ENCODE results near the gene NCBP3.
A peak's percentile ranks its signal among the peaks of the same experiment; 100 is the strongest.

Gene NCBP3, protein sequence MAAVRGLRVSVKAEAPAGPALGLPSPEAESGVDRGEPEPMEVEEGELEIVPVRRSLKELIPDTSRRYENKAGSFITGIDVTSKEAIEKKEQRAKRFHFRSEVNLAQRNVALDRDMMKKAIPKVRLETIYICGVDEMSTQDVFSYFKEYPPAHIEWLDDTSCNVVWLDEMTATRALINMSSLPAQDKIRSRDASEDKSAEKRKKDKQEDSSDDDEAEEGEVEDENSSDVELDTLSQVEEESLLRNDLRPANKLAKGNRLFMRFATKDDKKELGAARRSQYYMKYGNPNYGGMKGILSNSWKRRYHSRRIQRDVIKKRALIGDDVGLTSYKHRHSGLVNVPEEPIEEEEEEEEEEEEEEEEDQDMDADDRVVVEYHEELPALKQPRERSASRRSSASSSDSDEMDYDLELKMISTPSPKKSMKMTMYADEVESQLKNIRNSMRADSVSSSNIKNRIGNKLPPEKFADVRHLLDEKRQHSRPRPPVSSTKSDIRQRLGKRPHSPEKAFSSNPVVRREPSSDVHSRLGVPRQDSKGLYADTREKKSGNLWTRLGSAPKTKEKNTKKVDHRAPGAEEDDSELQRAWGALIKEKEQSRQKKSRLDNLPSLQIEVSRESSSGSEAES

DNA sequence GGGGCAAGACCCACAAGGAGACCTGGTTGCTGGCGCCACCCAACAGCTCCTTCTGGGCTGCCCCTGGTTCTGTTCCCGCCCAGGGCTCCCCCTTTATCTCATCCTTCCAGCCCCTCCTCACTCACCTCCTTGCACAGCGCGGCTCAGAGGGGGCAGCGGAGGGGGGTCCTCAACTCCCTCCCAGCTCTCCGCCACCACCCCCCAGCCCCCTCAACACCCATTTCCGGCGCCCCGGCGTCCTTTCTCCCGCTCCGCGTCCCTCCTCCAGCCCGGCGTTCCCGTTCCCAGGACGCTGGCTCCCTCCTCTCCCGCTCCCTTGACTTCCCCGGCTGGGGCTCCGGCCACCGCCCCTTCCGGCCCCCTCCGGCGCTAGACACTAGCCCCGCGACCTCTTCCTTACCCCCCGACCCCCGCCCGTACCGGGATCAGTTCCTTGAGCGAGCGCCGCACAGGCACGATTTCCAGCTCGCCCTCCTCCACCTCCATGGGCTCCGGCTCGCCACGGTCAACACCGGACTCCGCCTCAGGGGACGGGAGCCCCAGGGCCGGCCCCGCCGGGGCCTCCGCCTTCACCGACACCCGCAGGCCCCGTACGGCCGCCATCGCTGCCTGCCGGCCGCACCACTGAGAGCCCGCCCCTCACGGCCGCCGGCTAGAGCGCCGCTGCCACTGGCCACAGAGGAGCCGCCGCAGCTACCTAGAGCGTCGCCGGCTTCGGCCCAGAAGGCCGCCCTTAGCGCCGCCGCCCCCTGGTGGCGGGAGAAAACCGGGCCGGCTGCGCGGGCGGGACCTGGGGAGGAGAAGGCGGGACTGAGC lies at the start of gene NCBP3:
Gene NCBP3, minus strand, starts transcription at position 626 of the 816 bp plus-strand sequence. Its CDS starts 23 bp downstream, at position 603.
- H3K4me3 ChIP-seq (ENCODE audit: low read depth, low read length) = peak within 1 kb of the TSS; percentile 82

DNA sequence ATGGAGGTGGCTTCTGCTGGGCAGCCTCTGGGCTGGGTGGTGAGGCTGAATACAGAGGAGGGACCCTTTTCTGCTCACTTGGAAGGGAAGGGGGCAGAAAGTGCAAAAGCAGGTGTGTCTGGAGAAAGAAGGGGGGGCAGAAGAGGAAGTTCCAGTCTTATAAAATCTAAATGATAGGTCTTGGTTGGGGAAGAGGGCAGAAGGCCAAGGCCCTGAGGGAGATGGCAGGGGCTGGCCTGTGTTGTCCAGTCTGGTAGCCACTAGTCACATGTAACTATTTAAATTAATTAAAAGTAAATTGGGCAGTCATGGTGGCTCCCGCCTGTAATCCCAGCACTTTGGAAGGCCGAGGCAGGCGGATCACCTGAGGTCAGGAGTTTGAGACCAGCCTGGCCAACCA lies 49.3 kb upstream of the NCBP3 start:
- H3K4me3 ChIP-seq (ENCODE audit: low read depth, low read length) = no peak overlapping the region

DNA sequence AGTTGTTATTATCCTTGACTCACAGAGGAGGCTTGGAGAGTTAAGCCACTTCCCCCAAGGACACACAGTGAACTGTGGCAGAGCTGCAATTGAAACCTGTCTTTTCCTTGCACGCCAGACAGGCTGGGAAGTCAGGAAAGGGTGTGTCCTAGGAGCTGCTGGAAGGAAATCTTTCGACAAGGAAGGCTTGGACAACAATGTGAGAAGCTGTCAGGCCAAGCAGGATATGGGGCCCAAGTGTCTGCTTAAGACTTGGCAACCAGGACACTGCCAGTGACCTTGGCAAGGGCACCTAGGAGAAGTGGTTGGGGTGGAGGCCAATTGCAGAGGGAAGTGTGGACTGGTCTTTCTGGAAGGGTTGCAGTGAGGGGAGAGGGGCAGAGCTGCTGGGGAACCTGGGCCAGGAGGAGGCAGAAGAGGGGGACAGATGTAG lies 48.9 kb upstream of the NCBP3 start:
- H3K4me3 ChIP-seq (ENCODE audit: low read depth, low read length) = no peak overlapping the region

DNA sequence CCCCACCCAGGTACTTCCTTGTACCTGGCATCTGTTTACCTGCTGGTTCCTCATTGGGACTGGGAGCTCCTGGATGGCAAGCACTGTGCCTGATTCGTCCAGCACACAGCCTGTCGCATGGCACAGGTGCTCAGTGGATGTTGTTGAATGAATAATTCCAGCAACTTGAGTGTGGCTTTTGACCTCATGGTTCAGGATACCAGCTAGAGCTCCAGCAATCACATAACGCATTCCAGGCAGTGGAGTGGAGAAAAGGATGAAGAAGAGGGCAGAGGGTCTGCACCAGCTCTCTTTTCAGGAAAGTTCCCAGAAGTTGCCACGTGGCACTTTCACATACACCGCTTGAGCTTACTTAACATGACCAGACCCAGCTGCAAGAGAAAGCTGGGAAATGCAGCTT lies 48.1 kb upstream of the NCBP3 start:
- no peak overlapping the region for H3K4me3 ChIP-seq (ENCODE audit: low read depth, low read length)

DNA sequence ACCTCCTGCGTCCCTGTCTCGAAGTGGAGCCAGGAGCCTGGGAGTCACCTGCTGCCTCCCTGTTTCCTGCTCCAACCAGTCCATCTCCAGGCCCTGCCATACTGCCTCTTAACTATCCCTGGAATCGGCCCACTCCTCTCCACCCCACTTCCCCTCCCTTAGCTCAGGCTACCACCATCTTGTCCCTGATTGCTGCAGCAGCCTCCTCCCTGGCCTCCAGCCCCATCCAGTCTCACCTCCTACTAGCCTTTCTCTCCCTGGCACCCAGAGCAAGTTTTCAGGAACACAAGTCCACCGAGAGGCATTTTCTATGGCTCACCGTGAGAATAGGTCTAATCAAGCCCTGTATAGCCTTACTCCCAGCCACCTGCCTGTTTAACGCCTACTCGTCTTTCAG lies 47.7 kb upstream of the NCBP3 start:
- peak overlapping the region; percentile 36 for H3K4me3 ChIP-seq (ENCODE audit: low read depth, low read length)

DNA sequence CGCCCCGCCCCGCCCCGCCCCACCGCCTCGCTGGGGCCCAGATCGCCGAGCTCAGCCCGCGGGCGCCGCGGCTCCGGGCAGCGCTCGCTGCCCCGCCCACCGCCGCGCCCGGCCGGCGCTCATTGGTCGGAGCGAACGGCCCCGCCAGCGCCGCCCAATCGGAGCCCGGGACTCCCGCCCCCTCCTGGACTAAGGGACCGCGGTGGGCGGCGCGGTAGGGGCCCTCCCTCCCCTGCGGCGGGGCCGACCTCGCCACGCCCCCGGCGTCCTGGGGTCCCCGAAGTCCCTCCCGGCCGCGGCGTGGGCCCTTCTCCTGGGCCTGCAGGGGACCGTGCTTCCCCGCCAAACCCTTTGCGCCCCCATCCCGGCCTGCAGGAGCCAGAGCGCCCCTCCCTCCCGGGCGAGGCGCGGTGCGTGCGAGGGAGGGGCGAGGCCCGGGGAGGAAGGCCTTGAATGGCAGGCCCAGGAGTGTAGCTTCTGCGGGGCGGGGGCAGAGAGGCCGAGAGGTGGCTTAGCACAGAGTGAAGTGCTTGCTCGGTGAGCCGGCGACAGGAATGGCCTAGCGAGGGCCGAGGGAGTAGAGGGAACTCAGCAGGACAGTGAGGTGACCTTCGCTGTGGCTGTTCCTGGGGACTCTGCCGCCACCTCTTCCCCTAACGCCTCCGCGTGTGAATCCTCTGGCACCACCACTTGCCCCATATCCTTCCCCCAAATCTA lies 47.1 kb upstream of the NCBP3 start, which contains the start of gene CAMKK1:
Gene CAMKK1, minus strand, starts transcription at position 51 of the 717 bp plus-strand sequence. CDS start 7,366 bp downstream, outside the sequence.
- H3K4me3 ChIP-seq (ENCODE audit: low read depth, low read length) = peak within 1 kb of the TSS; percentile 56

DNA sequence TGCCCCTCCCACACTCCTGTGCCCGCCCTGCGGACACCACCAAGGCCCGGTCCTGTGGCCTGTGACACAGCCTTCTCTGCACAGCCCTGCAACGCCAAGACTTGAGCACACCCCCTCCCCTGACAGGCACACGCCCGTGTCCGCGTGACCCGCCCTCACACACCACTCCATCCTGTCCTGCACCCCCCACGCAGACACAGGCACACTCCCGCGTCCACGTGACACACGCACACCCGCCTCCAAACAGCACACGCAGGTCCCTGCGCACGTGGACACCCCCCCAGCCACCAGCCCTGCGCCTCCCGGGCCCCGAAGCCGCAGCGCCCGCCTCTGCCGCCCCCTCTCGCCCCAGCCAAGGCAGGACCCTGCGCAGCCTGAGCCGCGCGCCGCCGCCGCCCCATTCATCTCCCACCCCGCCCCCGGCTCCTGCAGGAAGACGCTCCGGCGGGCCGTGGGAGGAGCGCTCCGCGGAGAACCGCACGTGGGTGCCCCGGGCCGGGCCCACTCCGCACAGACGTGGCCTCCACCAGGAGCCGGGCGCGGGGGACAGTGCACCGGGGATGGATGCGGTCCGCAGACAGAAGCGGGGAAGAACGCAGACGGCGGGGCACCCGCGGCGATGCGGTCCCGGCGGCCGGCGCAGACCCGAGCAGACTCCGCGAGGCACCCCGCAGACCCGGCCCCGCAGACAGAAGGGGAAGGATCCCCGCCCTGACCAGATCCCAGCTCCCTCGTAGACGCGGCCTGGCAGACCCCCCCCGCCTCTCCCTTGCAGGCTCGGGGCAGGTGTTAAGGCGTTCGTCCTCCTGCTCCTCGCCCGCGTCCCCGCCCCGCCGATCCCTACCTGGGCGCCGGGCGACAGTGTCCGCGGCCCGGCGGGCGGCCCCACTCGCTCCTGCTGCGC lies 46.3 kb upstream of the NCBP3 start:
- H3K4me3 ChIP-seq (ENCODE audit: low read depth, low read length) = peak overlapping the region; percentile 56

DNA sequence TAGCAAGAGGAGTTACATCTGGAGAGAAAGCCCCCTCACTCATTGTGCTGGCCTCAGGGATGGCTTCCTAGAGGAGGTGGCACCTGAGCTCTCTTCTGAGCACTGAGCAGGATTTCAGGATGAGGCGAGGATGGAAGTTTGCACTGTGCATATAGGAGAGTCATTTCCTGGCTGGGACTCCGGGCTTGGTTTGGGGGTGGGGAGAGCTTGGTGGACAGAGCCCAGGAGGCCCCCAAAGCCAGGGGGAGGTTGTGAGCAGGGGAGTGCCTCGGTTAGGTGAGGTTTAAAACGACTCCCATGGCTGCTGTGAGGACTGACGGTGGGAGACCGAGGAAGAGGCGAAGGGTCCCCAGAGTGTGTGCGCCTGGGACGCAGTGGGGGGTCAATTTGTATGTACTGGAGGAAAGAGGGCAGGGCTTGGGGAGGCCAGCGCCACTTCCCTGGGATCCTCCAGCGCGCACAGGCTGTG lies 45.6 kb upstream of the NCBP3 start:
- peak overlapping the region; percentile 56 for H3K4me3 ChIP-seq (ENCODE audit: low read depth, low read length)

DNA sequence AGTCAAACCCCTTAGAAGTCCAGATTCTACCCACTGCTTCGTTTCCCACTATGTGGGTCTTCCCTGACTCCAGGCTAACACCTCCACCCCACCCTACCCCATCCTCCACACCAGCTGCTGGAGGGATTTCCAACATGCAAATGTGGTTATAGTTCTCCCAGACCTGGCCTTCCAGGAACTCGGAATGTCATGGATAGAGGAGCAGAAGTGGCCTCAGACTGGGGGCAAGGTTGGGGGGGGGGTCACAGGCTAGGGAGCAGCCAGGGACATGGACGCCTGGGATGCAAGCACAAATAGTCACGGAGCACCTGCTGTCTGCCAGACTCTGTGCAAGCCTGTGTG lies 44.8 kb upstream of the NCBP3 start:
- no peak overlapping the region for H3K4me3 ChIP-seq (ENCODE audit: low read depth, low read length)

DNA sequence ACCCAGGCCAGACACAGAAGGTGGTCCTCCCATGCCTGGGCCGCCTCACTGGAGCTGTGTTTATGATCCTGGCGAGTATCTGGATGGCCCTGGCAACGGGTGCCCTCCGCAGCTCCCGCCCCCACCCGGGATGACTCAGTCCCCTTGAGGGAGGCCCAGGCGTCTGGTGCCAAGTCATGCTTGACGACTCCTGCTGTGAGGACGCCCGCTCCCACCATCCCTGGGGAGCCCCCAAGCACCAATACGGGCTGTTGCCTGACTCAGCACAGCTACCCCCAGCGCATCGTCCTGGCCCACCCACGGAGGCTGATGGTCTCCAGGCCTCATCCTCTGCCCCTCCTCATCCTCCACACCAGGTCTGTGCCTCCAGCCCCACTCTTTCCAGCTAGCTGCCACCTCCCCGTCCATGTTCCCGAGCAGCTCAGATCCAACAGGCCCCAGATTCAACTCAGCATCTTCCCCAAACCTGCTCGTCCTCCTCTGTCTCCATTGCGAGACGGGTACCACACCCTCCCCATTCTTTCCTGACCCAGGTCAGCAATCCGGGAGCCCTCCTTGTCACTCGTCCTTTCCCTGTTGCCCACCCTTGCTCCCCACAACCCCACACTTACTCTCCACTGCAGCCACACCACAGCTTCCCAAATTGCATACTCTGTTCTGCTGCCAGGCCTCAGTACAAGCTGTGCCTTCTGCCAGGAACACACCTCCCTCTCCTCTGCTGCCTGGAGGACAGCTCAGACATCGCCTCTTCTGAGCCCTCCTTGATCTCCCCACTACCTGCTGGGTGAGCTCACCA lies 44.2 kb upstream of the NCBP3 start:
- no peak overlapping the region for H3K4me3 ChIP-seq (ENCODE audit: low read depth, low read length)

DNA sequence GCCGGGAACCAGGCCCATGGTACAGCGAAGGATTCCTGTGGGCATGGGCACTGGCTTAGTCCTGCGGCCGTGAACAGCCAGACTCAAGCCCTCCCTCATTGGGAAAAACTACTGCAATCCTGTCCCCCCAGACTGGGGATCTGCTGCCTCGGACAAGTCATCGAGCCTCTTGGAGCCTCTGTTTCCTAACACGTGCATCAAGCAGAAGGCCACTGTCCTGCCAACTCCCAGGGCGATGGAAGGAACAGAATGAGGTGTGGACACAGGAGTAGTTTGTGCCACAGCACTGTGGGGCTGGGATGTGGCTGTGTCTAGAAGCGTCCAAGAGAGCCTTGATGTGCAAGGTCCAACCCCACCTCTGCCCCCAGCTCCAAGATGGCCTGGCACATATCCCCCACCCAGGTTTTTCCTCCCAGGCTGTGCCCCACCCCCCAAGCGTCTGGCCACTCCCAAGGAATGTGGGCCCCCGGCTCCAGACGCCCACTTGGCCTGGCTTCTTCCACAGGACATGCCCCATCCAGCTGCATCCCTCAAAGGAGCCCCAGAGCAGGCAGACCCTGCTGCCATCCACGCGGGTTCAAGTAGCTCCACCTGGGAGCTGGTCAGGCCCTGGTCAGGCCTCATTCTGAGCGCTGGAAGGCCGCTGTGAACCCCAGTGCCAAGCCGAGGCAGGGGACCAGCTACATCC lies 43.4 kb upstream of the NCBP3 start:
- no peak overlapping the region for H3K4me3 ChIP-seq (ENCODE audit: low read depth, low read length)

DNA sequence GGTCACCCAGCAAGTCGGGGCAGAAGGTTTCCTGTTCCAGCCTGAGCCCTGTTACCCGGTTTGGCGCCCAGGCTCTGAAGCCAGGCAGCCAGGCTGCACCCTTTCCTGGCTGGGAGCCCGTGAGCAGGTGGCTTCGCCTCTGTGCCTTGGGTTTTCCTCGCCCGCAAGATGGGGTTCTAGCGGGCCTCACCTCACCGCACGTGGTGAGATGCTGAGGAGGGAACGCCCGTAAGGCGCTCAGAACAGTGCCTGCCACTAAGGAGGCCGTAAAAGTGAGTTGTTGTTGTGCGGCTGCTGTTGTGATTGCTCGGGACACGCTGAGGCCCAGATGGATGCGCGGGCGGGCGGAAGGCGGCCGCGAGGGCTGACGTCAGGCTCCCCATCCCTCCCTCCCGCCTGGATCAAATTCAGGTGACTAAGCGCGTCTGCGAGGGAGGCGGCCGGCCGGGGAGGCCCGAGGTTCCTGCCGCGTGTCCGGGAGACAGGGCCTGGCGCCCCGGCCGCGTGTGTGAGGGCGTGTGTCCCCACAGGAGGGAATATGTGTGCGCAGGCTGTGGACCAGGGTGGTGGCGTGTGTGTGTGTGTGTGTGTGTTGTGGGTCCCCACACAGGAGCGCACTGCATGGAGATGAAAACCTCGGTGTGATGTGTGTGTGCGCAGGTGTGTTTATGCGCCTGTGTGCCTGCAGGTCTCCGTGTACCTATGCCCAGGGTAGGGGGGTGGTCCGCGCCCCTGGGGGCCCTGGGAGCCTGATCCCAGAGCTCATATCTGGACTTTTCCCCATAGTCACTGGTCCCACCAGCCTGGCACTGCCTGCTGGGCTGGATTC lies 42.5 kb upstream of the NCBP3 start:
- H3K4me3 ChIP-seq (ENCODE audit: low read depth, low read length) = no peak overlapping the region

DNA sequence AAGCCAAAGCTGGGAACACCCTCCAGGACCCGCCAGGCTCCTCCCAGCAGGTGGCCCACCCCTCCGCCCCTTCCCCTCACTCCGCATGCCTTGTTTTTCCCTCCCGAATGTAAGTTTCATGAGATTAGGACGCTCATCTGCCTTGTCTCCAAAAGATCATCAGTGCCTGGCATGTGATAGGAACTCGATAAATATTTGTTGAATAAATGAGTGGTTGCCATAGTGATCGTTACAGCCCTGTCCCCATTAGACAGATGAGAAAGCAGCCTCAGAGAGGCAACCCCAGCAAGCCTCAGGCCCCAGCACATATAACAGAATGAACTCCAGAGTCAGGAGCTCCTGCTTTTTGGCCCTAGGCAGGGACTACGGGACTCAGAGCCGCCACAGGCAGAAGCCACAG lies 41.8 kb upstream of the NCBP3 start:
- H3K4me3 ChIP-seq (ENCODE audit: low read depth, low read length) = no peak overlapping the region

DNA sequence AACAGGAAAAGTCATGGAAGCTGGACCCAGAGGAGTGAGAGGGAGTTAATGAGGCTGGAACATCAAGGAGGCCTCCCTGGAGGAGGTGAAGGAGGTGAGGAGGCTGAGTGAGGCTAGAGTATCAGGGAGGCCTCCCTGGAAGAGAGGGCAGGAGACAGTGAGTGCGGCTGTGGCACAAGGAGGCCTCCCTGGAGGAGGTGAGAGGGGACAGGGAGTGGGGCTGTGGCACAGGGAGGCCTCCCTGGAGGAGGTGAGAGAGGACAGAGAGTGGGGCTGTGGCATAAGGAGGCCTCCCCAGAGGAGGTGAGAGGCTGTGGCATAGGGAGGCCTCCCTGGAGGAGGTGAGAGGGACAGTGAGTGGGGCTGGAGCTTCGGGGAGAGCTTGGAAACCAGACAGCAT lies 41.3 kb upstream of the NCBP3 start:
- H3K4me3 ChIP-seq (ENCODE audit: low read depth, low read length) = no peak overlapping the region

DNA sequence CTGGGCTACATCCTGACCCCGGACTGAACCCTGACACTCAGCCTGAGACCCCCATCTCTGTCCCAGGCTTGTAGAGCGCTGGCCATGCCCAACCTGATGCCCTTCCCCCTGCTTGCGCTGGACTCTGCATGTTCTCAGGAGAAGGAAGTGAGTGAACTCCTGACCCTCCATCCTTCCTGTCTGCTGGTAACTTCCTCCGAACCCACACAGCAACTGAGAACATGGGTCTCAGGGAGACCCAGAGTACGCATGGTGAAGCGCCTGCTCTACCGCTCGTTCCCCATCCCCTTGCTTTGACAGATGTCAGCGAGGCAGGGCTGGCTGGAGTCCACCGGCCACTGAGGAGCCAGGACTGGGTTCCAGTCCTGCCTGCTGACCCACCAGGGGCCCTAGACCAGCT lies 40.7 kb upstream of the NCBP3 start:
- no peak overlapping the region for H3K4me3 ChIP-seq (ENCODE audit: low read depth, low read length)

DNA sequence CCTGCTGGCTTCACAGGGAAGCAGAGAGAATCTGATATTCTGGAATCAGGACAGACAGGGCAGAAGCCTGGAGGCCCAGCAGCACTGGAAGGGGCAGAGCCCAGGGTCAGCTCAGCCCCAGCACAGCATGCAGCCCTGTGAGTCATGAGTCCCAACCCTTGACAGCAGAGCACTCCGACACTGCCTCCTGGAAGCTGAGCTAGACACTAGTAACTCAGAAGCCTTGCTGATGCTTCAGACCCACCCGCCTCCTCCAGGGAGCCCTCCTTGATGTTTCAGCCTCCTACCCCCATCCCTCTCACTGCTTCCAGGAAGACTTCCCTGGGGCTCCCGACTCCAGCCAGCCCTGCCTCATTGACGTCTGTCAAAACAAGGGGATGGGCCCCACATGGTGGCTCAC lies 39.9 kb upstream of the NCBP3 start:
- no peak overlapping the region for H3K4me3 ChIP-seq (ENCODE audit: low read depth, low read length)

DNA sequence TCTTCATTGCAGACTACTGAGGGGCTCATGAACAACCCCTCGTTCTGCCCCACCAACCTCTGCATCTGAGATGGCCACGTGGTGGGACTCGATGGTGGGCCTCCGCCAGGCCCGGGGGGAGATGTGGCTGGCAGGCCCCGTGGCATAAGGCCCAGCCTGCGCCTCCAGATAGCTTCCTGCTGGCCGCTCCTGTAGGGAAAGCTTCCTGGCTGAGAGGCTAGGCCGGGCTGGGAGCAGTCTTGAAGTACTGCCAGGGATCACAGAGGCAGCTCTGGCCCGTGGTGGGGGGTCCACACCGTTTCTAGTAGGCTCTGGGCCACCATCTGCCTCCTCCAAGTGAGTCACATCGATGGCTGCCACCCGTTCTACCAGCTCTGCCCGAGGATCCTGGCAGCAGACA lies 39.2 kb upstream of the NCBP3 start:
- no peak overlapping the region for H3K4me3 ChIP-seq (ENCODE audit: low read depth, low read length)

DNA sequence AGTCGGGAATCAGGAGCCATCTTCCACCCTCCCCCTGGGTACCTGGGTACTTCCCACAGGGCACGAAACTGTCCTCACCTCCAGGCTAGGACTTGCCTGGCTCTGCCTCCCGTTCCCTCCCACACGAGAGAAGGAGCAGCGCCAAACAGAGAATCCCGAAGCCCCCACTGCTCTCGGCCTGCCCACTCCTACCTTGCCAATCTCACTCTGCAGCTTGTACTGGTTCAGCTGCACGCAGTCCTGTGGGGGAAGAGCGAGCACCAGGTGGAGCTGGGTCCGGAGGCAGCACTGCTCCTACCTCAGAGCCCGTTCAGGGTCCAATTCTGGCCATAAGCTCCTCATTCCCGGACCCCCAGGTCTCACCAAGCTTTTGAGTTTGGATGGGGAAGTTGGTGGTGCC lies 38.1 kb upstream of the NCBP3 start:
- no peak overlapping the region for H3K4me3 ChIP-seq (ENCODE audit: low read depth, low read length)
